MM.1S (cell line): Measurements from ENCODE around the gene LDLRAD1.

ENCODE experiments used
- DNase-seq: peaks from one replicate; pipeline ENCODE4 v3.0.0-alpha.2; 2015
- H2AFZ ChIP-seq: fragments of 300-600 bp; sonication (generic); 2 replicates; pipeline ENCODE4 v1.6.0; 2016; ENCODE audit warnings: antibody characterized with exemption, low read length
- H3F3A ChIP-seq: fragments of 300-600 bp; sonication (generic); 2 replicates; pipeline ENCODE4 v1.6.1; 2016; ENCODE audit warnings: mild to moderate bottlenecking, antibody characterized with exemption, low read length, moderate library complexity, mixed read lengths; ENCODE audit not compliant: insufficient read depth
- H3K27ac ChIP-seq: fragments of 300-600 bp; sonication (generic); 2 replicates; pipeline ENCODE4 v1.5.1; 2016; ENCODE audit warnings: mild to moderate bottlenecking, low read length
- H3K27me3 ChIP-seq: fragments of 300-600 bp; sonication (generic); replicated peaks from 2 replicates; pipeline ENCODE4 v1.6.0; 2016; ENCODE audit warnings: low read length; ENCODE audit not compliant: insufficient read depth
- H3K36me3 ChIP-seq: fragments of 300-600 bp; sonication (generic); replicated peaks from 2 replicates; pipeline ENCODE4 v1.6.1; 2016; ENCODE audit warnings: mild to moderate bottlenecking, low read length, mixed read lengths; ENCODE audit not compliant: insufficient read depth
- H3K4me1 ChIP-seq: fragments of 300-600 bp; sonication (generic); 2 replicates; pipeline ENCODE4 v1.6.1; 2016; ENCODE audit warnings: low read length, mixed read lengths
- H3K4me2 ChIP-seq: fragments of 300-600 bp; sonication (generic); 2 replicates; pipeline ENCODE4 v1.6.0; 2016; ENCODE audit warnings: low read depth, low read length
- H3K4me3 ChIP-seq: fragments of 300-600 bp; sonication (generic); 2 replicates; pipeline ENCODE4 v1.5.1; 2016; ENCODE audit warnings: low read length, mixed read lengths
- H3K79me2 ChIP-seq: fragments of 300-600 bp; sonication (generic); 2 replicates; pipeline ENCODE4 v1.6.1; 2016; ENCODE audit warnings: mixed run types, low read length, mixed read lengths
- H3K9ac ChIP-seq: fragments of 300-600 bp; sonication (generic); 2 replicates; pipeline ENCODE4 v1.6.1; 2016; ENCODE audit warnings: low read length, mixed read lengths
- H3K9me2 ChIP-seq: fragments of 300-600 bp; sonication (generic); replicated peaks from 2 replicates; pipeline ENCODE4 v1.6.1; 2016; ENCODE audit warnings: mild to moderate bottlenecking, low read length, mixed read lengths; ENCODE audit not compliant: insufficient read depth
- H3K9me3 ChIP-seq: fragments of 300-600 bp; sonication (generic); replicated peaks from 2 replicates; pipeline ENCODE4 v1.6.1; 2016; ENCODE audit warnings: mild to moderate bottlenecking, low read length, mixed read lengths; ENCODE audit not compliant: insufficient read depth
- H4K20me1 ChIP-seq: fragments of 300-600 bp; sonication (generic); 2 replicates; pipeline ENCODE4 v1.6.1; 2016; ENCODE audit warnings: mild to moderate bottlenecking, low read length, moderate library complexity, mixed read lengths; ENCODE audit not compliant: insufficient read depth
- CTCF ChIP-seq: fragments of 300-600 bp; sonication (generic); IDR thresholded peaks from 2 replicates; pipeline ENCODE4 v1.5.1; 2016; ENCODE audit warnings: antibody characterized with exemption, low read length, mixed read lengths
- EZH2 ChIP-seq: fragments of 300-600 bp; sonication (generic); optimal IDR thresholded peaks from 2 replicates; pipeline ENCODE3; 2017; ENCODE audit warnings: low read depth, mild to moderate bottlenecking, antibody characterized with exemption, low read length, mixed read lengths
- EZH2phosphoT487 ChIP-seq: fragments of 300-600 bp; sonication (generic); IDR thresholded peaks from 2 replicates; pipeline ENCODE4 v1.6.1; 2018; ENCODE audit warnings: antibody characterized with exemption, low read length

LDLRAD1 gene

GRCh38 chr1:53964109-53964508 lies 53.9 kb downstream of the LDLRAD1 start:
- no peaks in the 10 kb centered on the region for H3K27me3 ChIP-seq
- TF ChIP-seq CTCF (no peak), EZH2 (no peak), EZH2phosphoT487 (no peak)
- peaks cover 10% of the 10 kb centered on the region; the same call in 1 of the 2 replicates for H3K36me3 ChIP-seq
- H3K4me3 ChIP-seq, result no peak overlapping the region
- no peaks in the 10 kb centered on the region for H3K4me1 ChIP-seq
- no peaks in the 10 kb centered on the region for H3K79me2 ChIP-seq
- no peaks in the 10 kb centered on the region for H3K9me2 ChIP-seq
- H3K4me2 ChIP-seq, result no peak overlapping the region
- H4K20me1 ChIP-seq, result no peaks in the 10 kb centered on the region
- H3K27ac ChIP-seq, result no peak overlapping the region
- no peaks in the 10 kb centered on the region for H3F3A ChIP-seq
- H2AFZ ChIP-seq, result no peak overlapping the region
- no peak overlapping the region for H3K9ac ChIP-seq
- no peaks in the 10 kb centered on the region for H3K9me3 ChIP-seq
- DNase-seq, result no peak

- no peak overlapping the region for H3K4me3 ChIP-seq
- TF ChIP-seq CTCF, result no peak
- TF ChIP-seq EZH2, result no peak
- TF ChIP-seq EZH2phosphoT487, result no peak
- H3K4me1 ChIP-seq, result no peaks in the 10 kb centered on the region
- no peaks in the 10 kb centered on the region for H3K9me2 ChIP-seq
- peaks cover 10% of the 10 kb centered on the region; the same call in 1 of the 2 replicates for H3K36me3 ChIP-seq
- H3K27ac ChIP-seq, result no peak overlapping the region
- H2AFZ ChIP-seq, result no peak overlapping the region
- DNase-seq, result no peak
- no peaks in the 10 kb centered on the region for H4K20me1 ChIP-seq
- no peak overlapping the region for H3K4me2 ChIP-seq
- no peaks in the 10 kb centered on the region for H3F3A ChIP-seq
- no peaks in the 10 kb centered on the region for H3K9me3 ChIP-seq
- H3K27me3 ChIP-seq, result no peaks in the 10 kb centered on the region
- H3K79me2 ChIP-seq, result no peaks in the 10 kb centered on the region
- H3K9ac ChIP-seq, result no peak overlapping the region
Measured at GRCh38 chr1:53963460-53963859, 54.5 kb downstream of the LDLRAD1 start.

GRCh38 chr1:53962395-53962794 lies 55.6 kb downstream of the LDLRAD1 start:
- H3K4me3 ChIP-seq, result no peak overlapping the region
- H3K27me3 ChIP-seq, result no peaks in the 10 kb centered on the region
- no peak for DNase-seq
- H3K4me2 ChIP-seq, result no peak overlapping the region
- no peak overlapping the region for H2AFZ ChIP-seq
- H3K27ac ChIP-seq, result no peak overlapping the region
- no peaks in the 10 kb centered on the region for H3F3A ChIP-seq
- no peaks in the 10 kb centered on the region for H3K9me3 ChIP-seq
- TF ChIP-seq EZH2 (no peak), EZH2phosphoT487 (no peak), CTCF (no peak)
- no peaks in the 10 kb centered on the region for H4K20me1 ChIP-seq
- H3K36me3 ChIP-seq, result peaks cover 10% of the 10 kb centered on the region; the same call in 1 of the 2 replicates
- no peaks in the 10 kb centered on the region for H3K79me2 ChIP-seq
- H3K9me2 ChIP-seq, result no peaks in the 10 kb centered on the region
- H3K4me1 ChIP-seq, result no peaks in the 10 kb centered on the region
- no peak overlapping the region for H3K9ac ChIP-seq
